Astrocyte of the cerebellum (primary cell): Measurements from ENCODE around the gene HNRNPA2B1.

Experiments
- DNase-seq: peaks from one replicate; pipeline ENCODE4 v3.0.0-alpha.2; 2011; ENCODE audit warnings: low read depth
- H3K4me3 ChIP-seq: 2 replicates; pipeline ENCODE4 v1.5.1; 2011; ENCODE audit warnings: mild to moderate bottlenecking, low read depth, low read length, moderate library complexity
- CTCF ChIP-seq: IDR thresholded peaks from 2 replicates; pipeline ENCODE4 v1.5.1; 2012; ENCODE audit warnings: low read length, low read depth, moderate library complexity, mild to moderate bottlenecking; ENCODE audit errors: missing control alignments
- in situ Hi-C: cut with HindIII; loops from 2 replicates; pipeline ENCODE4 v1.10.0; 2017; ENCODE audit warnings: low sequenced_read_pairs

HNRNPA2B1 gene

GRCh38 chr7:26162431-26162830, 38.1 kb downstream of the HNRNPA2B1 start:
- H3K4me3 ChIP-seq = no peak overlapping the region
- TF ChIP-seq CTCF = no peak
- in situ Hi-C loops = loop anchor here (25.0 kb wide), 1 partner anchor 1000 kb away; the partner anchor contains the start of genes HOXA10, HOXA3, HOXA7 and HOXA9
- DNase-seq = no peak

GRCh38 chr7:26160896-26161295, 39.6 kb downstream of the HNRNPA2B1 start:
- in situ Hi-C loops = loop anchor here (25.0 kb wide), 1 partner anchor 1001 kb away; the partner anchor contains the start of genes HOXA10, HOXA3, HOXA7 and HOXA9
- no peak for DNase-seq
- no peak overlapping the region for H3K4me3 ChIP-seq
- no peak for TF ChIP-seq CTCF

- H3K4me3 ChIP-seq = no peak overlapping the region
- in situ Hi-C loops = loop anchor here (25.0 kb wide), 1 partner anchor 1003 kb away; the partner anchor contains the start of genes HOXA10, HOXA3, HOXA7 and HOXA9
- no peak for TF ChIP-seq CTCF
- DNase-seq = no peak
These were observed 41.3 kb downstream of the HNRNPA2B1 start for GRCh38 chr7:26159243-26159642.

- DNase-seq = no peak
- no peak overlapping the region for H3K4me3 ChIP-seq
- TF ChIP-seq CTCF = no peak
- in situ Hi-C loops = loop anchor here (25.0 kb wide), 1 partner anchor 1005 kb away; the partner anchor contains the start of genes HOXA10, HOXA3, HOXA7 and HOXA9
These were observed 42.9 kb downstream of the HNRNPA2B1 start for GRCh38 chr7:26157520-26158105.

GRCh38 chr7:26156451-26157420, 43.8 kb downstream of the HNRNPA2B1 start:
- H3K4me3 ChIP-seq = peak overlapping the region; percentile 9
- TF ChIP-seq CTCF = no peak
- peak; percentile 95 for DNase-seq
- in situ Hi-C loops = loop anchor here (25.0 kb wide), 1 partner anchor 1006 kb away; the partner anchor contains the start of genes HOXA10, HOXA3, HOXA7 and HOXA9
